ENCODE data around the gene TAT. TPM values are rescaled to one million over a fixed set of nuclear protein-coding genes. Genes with fewer than 3 reads are reported as not detected.
A peak's percentile ranks its signal among the peaks of the same experiment; 100 is the strongest.
"Not testable (repeated sequence)": the region's sequence is repeated elsewhere in the genome, so short reads cannot be mapped to it uniquely, and the experiment has no call there.

The TAT gene
- total and polyA plus RNA-seq, 3 experiments from 2014 or later = 0.06 TPM; not detected in 2

- H3K4me3 ChIP-seq (ENCODE audit: low read length) = no peak overlapping the region
- H3K27me3 Mint-ChIP-seq = peaks cover 12 to 39% of the 10 kb centered on the region in 2 donors
- peak overlapping the region in 1 of 7 donors; percentile 28 for H3K4me3 Mint-ChIP-seq
- POLR2A ChIA-PET = interaction anchor here (0.6 to 1.9 kb wide), 2 partner anchors 46 to 143 kb away, joined by 3 to 12 read pairs; no protein-coding TSS in a partner anchor
- H3K4me1 Mint-ChIP-seq = peaks cover 0 to 6% (median 3%) of the 10 kb centered on the region in 3 donors
- no peaks in the 10 kb centered on the region for H3K9me3 ChIP-seq (ENCODE audit: low read length)
- H3K27ac Mint-ChIP-seq = peak overlapping the region in 2 of 8 donors; percentile 29 to 51
- no peak overlapping the region for H3K27ac ChIP-seq (ENCODE audit: low read depth, low read length)
- H3K27me3 ChIP-seq (ENCODE audit: insufficient read depth, low read length, poor library complexity, severe bottlenecking) = no peaks in the 10 kb centered on the region
- DNase-seq = peak; percentile 54 to 81 (median 66)
- CTCF ChIA-PET = interaction anchor here (0.7 to 2.3 kb wide), 29 partner anchors 9 to 350 kb away, joined by 3 to 48 read pairs (median 5); partner anchors contain the start of genes CHST4, TAT and ZNF23
- no peaks in the 10 kb centered on the region for H3K36me3 ChIP-seq (ENCODE audit: insufficient read depth, low read length)
- no peaks in the 10 kb centered on the region for H3K36me3 Mint-ChIP-seq
- no peaks in the 10 kb centered on the region for H3K9me3 Mint-ChIP-seq
- no peaks in the 10 kb centered on the region for H3K4me1 ChIP-seq (ENCODE audit: insufficient read depth, low read length)
Measured at GRCh38 chr16:71610936-71611871, 34.3 kb upstream of the TAT start.

- POLR2A ChIA-PET = interaction anchor here (1.9 kb wide), 1 partner anchor 45 kb away, joined by 12 read pairs; no protein-coding TSS in a partner anchor
- no peaks in the 10 kb centered on the region for H3K9me3 ChIP-seq (ENCODE audit: low read length)
- Mint-ChIP-seq H3K36me3 (no peaks in the 10 kb centered on the region), H3K4me1 (peaks cover 0 to 6% (median 3%) of the 10 kb centered on the region in 3 donors), H3K9me3 (no peaks in the 10 kb centered on the region), H3K27ac (no peak overlapping the region), H3K4me3 (no peak overlapping the region), H3K27me3 (peaks cover 12 to 36% of the 10 kb centered on the region in 2 donors)
- no peak overlapping the region for H3K27ac ChIP-seq (ENCODE audit: low read depth, low read length)
- H3K27me3 ChIP-seq (ENCODE audit: insufficient read depth, low read length, poor library complexity, severe bottlenecking) = no peaks in the 10 kb centered on the region
- no peaks in the 10 kb centered on the region for H3K36me3 ChIP-seq (ENCODE audit: insufficient read depth, low read length)
- H3K4me3 ChIP-seq (ENCODE audit: low read length) = no peak overlapping the region
- CTCF ChIA-PET = interaction anchor here (0.8 to 2.3 kb wide), 24 partner anchors 8 to 351 kb away, joined by 3 to 48 read pairs (median 6); partner anchors contain the start of genes CHST4 and ZNF23
- H3K4me1 ChIP-seq (ENCODE audit: insufficient read depth, low read length) = no peaks in the 10 kb centered on the region
- DNase-seq = no peak
Measured at GRCh38 chr16:71610447-71610846, 33.6 kb upstream of the TAT start.

GRCh38 chr16:71609066-71609465 lies 32.2 kb upstream of the TAT start:
- Mint-ChIP-seq H3K27ac (no peak overlapping the region), H3K4me1 (peaks cover 0 to 6% (median 3%) of the 10 kb centered on the region in 3 donors), H3K9me3 (no peaks in the 10 kb centered on the region), H3K36me3 (no peaks in the 10 kb centered on the region), H3K27me3 (peaks cover 8 to 25% of the 10 kb centered on the region in 2 donors), H3K4me3 (no peak overlapping the region)
- H3K9me3 ChIP-seq (ENCODE audit: low read length) = no peaks in the 10 kb centered on the region
- CTCF ChIA-PET = interaction anchor here (0.7 to 1.1 kb wide), 3 partner anchors 196 to 355 kb away, joined by 3 read pairs; no protein-coding TSS in a partner anchor
- H3K4me3 ChIP-seq (ENCODE audit: low read length) = no peak overlapping the region
- no peaks in the 10 kb centered on the region for H3K27me3 ChIP-seq (ENCODE audit: insufficient read depth, low read length, poor library complexity, severe bottlenecking)
- DNase-seq = no peak
- H3K4me1 ChIP-seq (ENCODE audit: insufficient read depth, low read length) = no peaks in the 10 kb centered on the region
- POLR2A ChIA-PET = no interaction called here
- H3K27ac ChIP-seq (ENCODE audit: low read depth, low read length) = no peak overlapping the region
- no peaks in the 10 kb centered on the region for H3K36me3 ChIP-seq (ENCODE audit: insufficient read depth, low read length)

DNA sequence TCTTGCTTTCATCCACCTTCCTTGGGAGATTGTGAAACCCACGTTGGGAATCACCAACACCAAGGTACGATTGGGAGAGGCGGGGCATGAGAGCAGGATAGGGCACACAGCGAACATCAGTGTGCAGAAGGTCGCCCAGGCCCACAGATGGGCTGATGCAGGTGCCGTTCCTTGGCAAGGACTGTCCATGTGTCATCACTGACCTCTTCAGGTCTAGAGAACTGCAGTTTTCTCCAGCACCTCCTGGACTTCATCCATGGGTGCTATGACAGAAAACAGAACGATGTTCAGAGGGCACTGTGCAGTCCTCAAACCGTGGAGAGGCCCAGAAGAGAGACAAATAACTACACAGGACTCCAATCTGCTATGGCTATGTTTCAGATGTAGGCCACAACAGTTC lies 23.9 kb upstream of the TAT start:
- no peaks in the 10 kb centered on the region for H3K36me3 ChIP-seq (ENCODE audit: insufficient read depth, low read length)
- H3K27ac ChIP-seq (ENCODE audit: low read depth, low read length) = no peak overlapping the region
- no peaks in the 10 kb centered on the region for H3K4me1 ChIP-seq (ENCODE audit: insufficient read depth, low read length)
- ChIA-PET CTCF (no interaction called here), POLR2A (no interaction called here)
- no peaks in the 10 kb centered on the region for H3K27me3 ChIP-seq (ENCODE audit: insufficient read depth, low read length, poor library complexity, severe bottlenecking)
- H3K36me3 Mint-ChIP-seq = no peaks in the 10 kb centered on the region
- no peak for DNase-seq
- no peak overlapping the region for H3K4me3 Mint-ChIP-seq
- peaks cover 0 to 29% of the 10 kb centered on the region in 2 donors for H3K27me3 Mint-ChIP-seq
- H3K4me1 Mint-ChIP-seq = no peaks in the 10 kb centered on the region
- H3K9me3 ChIP-seq (ENCODE audit: low read length) = no peaks in the 10 kb centered on the region
- H3K9me3 Mint-ChIP-seq = no peaks in the 10 kb centered on the region
- H3K27ac Mint-ChIP-seq = no peak overlapping the region
- no peak overlapping the region for H3K4me3 ChIP-seq (ENCODE audit: low read length)

DNA sequence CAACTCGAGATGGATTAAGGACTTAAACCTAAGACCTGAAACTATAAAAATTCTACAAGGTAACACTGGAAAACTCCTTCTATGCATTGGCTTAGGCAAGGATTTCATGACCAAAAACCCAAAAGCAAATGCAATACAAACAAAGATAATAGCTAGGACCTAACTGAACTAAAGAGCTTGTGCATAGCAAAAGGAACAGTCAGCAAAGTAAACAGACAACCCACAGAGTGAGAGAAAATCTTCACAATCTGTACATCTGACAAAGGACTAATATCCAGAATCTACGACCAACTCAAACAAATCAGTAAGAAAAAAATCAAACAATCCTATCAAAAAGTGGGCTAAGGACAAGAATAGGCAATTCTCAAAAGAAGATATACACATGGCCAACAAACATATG lies 21.5 kb upstream of the TAT start:
- H3K9me3 Mint-ChIP-seq; H3K27ac ChIP-seq (ENCODE audit: low read depth, low read length); H3K4me1 ChIP-seq (ENCODE audit: insufficient read depth, low read length); POLR2A ChIA-PET; H3K4me3 ChIP-seq (ENCODE audit: low read length); H3K36me3 ChIP-seq (ENCODE audit: insufficient read depth, low read length); H3K36me3 Mint-ChIP-seq; H3K4me3 Mint-ChIP-seq; H3K27ac Mint-ChIP-seq; H3K4me1 Mint-ChIP-seq; H3K9me3 ChIP-seq (ENCODE audit: low read length); H3K27me3 ChIP-seq (ENCODE audit: insufficient read depth, low read length, poor library complexity, severe bottlenecking); DNase-seq: not testable (repeated sequence)
- CTCF ChIA-PET = interaction anchor here (2.2 kb wide), 1 partner anchor 13 kb away, joined by 6 read pairs; no protein-coding TSS in a partner anchor
- H3K27me3 Mint-ChIP-seq = peaks cover 8 to 43% of the 10 kb centered on the region in 2 donors

DNA sequence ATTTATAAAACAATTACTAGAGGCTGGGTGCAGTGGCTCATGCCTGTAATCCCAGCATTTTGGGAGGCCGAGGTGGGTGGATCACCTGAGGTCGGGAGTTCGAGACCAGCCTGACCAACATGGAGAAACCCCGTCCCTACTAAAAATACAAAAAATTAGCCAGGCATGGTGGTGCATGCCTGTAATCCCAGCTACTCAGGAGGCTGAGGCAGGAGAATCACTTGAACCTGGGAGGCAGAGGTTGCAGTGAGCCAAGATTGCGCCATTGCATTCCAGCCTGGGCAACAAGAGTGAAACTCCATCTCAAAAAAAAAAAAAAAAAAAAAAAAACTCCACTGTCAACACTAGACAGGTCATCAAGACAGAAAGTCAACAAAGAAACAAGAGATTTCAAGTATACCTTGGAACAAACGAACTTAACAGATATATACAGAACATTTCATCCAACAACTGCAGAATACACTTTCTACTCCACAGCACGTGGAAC lies 18.5 kb upstream of the TAT start:
- H3K4me1 ChIP-seq (ENCODE audit: insufficient read depth, low read length); H3K9me3 ChIP-seq (ENCODE audit: low read length); H3K4me3 Mint-ChIP-seq; H3K36me3 Mint-ChIP-seq; POLR2A ChIA-PET; H3K27ac ChIP-seq (ENCODE audit: low read depth, low read length); CTCF ChIA-PET; H3K27me3 ChIP-seq (ENCODE audit: insufficient read depth, low read length, poor library complexity, severe bottlenecking); H3K9me3 Mint-ChIP-seq; H3K27ac Mint-ChIP-seq; H3K4me3 ChIP-seq (ENCODE audit: low read length); H3K4me1 Mint-ChIP-seq; DNase-seq; H3K36me3 ChIP-seq (ENCODE audit: insufficient read depth, low read length): not testable (repeated sequence)
- H3K27me3 Mint-ChIP-seq = peaks cover 12 to 68% of the 10 kb centered on the region in 2 donors

GRCh38 chr16:71594000-71594646 lies 17.2 kb upstream of the TAT start:
- no peaks in the 10 kb centered on the region for H3K36me3 Mint-ChIP-seq
- H3K9me3 ChIP-seq (ENCODE audit: low read length) = no peaks in the 10 kb centered on the region
- ChIA-PET POLR2A (no interaction called here), CTCF (interaction anchor here (1.1 kb wide), 1 partner anchor 17 kb away, joined by 3 read pairs; no protein-coding TSS in a partner anchor)
- no peak overlapping the region for H3K4me3 ChIP-seq (ENCODE audit: low read length)
- no peaks in the 10 kb centered on the region for H3K4me1 Mint-ChIP-seq
- H3K9me3 Mint-ChIP-seq = no peaks in the 10 kb centered on the region
- H3K27ac Mint-ChIP-seq = no peak overlapping the region
- H3K27me3 ChIP-seq (ENCODE audit: insufficient read depth, low read length, poor library complexity, severe bottlenecking) = no peaks in the 10 kb centered on the region
- no peaks in the 10 kb centered on the region for H3K36me3 ChIP-seq (ENCODE audit: insufficient read depth, low read length)
- no peak overlapping the region for H3K27ac ChIP-seq (ENCODE audit: low read depth, low read length)
- H3K4me3 Mint-ChIP-seq = no peak overlapping the region
- H3K4me1 ChIP-seq (ENCODE audit: insufficient read depth, low read length) = no peaks in the 10 kb centered on the region
- peaks cover 12 to 68% of the 10 kb centered on the region in 2 donors for H3K27me3 Mint-ChIP-seq
- no peak for DNase-seq
